KMS-11 (cell line): ENCODE measurements around the gene AP4B1.
"Not testable (repeated sequence)": the region's sequence is repeated elsewhere in the genome, so short reads cannot be mapped to it uniquely, and the experiment has no call there.

Source experiments
- H2AFZ ChIP-seq: fragments of 200-600 bp; sonication (generic); 2 replicates; pipeline ENCODE4 v1.6.1; 2016; ENCODE audit warnings: antibody characterized with exemption, mixed run types, low read depth
- H3K27ac ChIP-seq: fragments of 200-600 bp; sonication (generic); 2 replicates; pipeline ENCODE4 v1.6.1; 2016; ENCODE audit warnings: mild to moderate bottlenecking, mixed run types
- H3K27me3 ChIP-seq: fragments of 200-600 bp; sonication (generic); 2 replicates; pipeline ENCODE4 v1.6.1; 2017; ENCODE audit warnings: mild to moderate bottlenecking, low read depth, mixed run types, moderate library complexity; ENCODE audit not compliant: insufficient read depth
- H3K36me3 ChIP-seq: fragments of 200-600 bp; sonication (generic); 2 replicates; pipeline ENCODE4 v1.6.1; 2017; ENCODE audit warnings: mild to moderate bottlenecking, mixed run types; ENCODE audit not compliant: insufficient read depth
- H3K4me1 ChIP-seq: fragments of 200-600 bp; sonication (generic); 2 replicates; pipeline ENCODE4 v1.6.1; 2016; ENCODE audit warnings: mild to moderate bottlenecking, low read depth, mixed run types; ENCODE audit not compliant: poor library complexity, severe bottlenecking
- H3K4me2 ChIP-seq: fragments of 200-600 bp; sonication (generic); 2 replicates; pipeline ENCODE4 v1.7.0; 2016; ENCODE audit warnings: mild to moderate bottlenecking, mixed run types
- H3K4me3 ChIP-seq: fragments of 200-600 bp; sonication (generic); IDR thresholded peaks from 2 replicates; pipeline ENCODE4 v1.6.1; 2017; ENCODE audit warnings: low read depth, low read length, mixed read lengths; ENCODE audit not compliant: insufficient read depth
- H3K79me2 ChIP-seq: fragments of 200-600 bp; sonication (generic); 2 replicates; pipeline ENCODE4 v1.6.1; 2016; ENCODE audit warnings: low read depth, mixed run types; ENCODE audit not compliant: insufficient read depth
- H3K9ac ChIP-seq: fragments of 200-600 bp; sonication (generic); 2 replicates; pipeline ENCODE4 v1.6.1; 2016; ENCODE audit warnings: mild to moderate bottlenecking, mixed run types
- H4K20me1 ChIP-seq: fragments of 200-600 bp; sonication (generic); 2 replicates; pipeline ENCODE4 v1.6.1; 2016; ENCODE audit warnings: mild to moderate bottlenecking, mixed run types; ENCODE audit not compliant: insufficient read depth
- TF ChIP-seq, protein P1 (sequence below): fragments of 200-600 bp; sonication (generic); conservative IDR thresholded peaks from 2 replicates; pipeline ENCODE4 v1.6.1; 2017; ENCODE audit warnings: low read depth, mild to moderate bottlenecking, antibody characterized with exemption, low read length, moderate library complexity, mixed read lengths

Gene AP4B1

DNA sequence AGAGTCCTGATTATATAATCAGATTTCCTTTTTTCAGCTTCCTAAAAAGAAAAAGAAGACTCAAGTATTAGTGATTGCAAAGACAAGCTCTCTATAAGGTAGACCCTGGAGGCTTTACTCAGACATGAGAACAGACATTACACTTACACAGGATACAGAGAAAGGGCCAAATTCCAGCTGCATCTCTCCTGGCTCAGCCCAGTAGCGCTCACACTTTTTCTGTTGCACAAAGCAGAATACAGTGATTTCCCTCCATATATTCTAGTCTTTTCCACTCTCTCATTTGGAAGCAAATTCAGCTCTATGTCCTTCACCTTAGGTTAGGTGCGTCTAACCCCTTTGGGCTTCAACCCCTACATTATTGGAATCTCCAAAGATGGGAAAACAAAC is 48.2 kb downstream of the AP4B1 start:
- Histone ChIP-seq H3K4me3 (no peak overlapping the region), H3K4me2 (no peak overlapping the region), H4K20me1 (no peaks in the 10 kb centered on the region), H3K4me1 (peaks cover 29% of the 10 kb centered on the region), H3K9ac (no peak overlapping the region), H3K27me3 (no peaks in the 10 kb centered on the region), H2AFZ (no peak overlapping the region), H3K79me2 (no peaks in the 10 kb centered on the region), H3K36me3 (no peaks in the 10 kb centered on the region), H3K27ac (no peak overlapping the region)
- TF ChIP-seq, protein P1, sequence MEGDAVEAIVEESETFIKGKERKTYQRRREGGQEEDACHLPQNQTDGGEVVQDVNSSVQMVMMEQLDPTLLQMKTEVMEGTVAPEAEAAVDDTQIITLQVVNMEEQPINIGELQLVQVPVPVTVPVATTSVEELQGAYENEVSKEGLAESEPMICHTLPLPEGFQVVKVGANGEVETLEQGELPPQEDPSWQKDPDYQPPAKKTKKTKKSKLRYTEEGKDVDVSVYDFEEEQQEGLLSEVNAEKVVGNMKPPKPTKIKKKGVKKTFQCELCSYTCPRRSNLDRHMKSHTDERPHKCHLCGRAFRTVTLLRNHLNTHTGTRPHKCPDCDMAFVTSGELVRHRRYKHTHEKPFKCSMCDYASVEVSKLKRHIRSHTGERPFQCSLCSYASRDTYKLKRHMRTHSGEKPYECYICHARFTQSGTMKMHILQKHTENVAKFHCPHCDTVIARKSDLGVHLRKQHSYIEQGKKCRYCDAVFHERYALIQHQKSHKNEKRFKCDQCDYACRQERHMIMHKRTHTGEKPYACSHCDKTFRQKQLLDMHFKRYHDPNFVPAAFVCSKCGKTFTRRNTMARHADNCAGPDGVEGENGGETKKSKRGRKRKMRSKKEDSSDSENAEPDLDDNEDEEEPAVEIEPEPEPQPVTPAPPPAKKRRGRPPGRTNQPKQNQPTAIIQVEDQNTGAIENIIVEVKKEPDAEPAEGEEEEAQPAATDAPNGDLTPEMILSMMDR, result no peak

DNA sequence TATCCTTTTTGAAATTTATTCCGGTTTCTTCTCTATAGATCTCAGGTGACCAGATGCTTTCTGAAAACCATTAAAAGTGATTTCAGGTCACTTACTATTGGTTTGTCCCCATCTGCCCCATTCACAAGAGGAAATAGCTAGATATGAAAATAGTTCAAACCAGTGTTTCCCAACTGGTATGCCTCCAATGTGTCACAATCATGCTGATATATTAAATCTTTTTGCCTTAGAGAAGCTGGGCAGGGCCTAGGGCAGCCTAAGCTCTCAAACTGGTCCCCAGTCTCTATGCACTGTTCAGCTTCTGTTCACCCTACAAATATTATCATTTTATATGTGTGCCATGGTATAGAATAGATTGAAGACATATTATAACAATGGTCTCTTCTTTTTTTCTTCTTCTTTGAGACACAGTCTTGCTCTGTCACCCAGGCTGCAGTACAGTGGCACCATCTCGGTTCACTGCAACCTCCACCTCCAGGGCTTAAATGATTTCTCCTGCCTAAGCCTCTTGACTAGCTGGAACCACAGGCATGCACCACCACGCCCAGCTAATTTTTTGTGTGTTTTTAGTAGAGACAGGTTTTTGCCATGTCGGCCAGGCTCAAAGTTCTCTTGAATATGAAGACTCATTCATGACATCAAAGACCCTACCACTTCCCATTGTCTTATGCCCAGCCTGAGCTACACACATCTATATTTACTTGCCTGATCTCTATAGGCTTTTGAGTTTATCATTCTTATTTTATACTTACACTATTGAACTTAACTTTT is 48.8 kb downstream of the AP4B1 start:
- no peaks in the 10 kb centered on the region for H3K27me3 ChIP-seq
- no peak overlapping the region for H3K4me3 ChIP-seq
- no peaks in the 10 kb centered on the region for H3K36me3 ChIP-seq
- no peak overlapping the region for H2AFZ ChIP-seq
- H3K4me1 ChIP-seq, result peaks cover 23% of the 10 kb centered on the region
- H3K9ac ChIP-seq, result no peak overlapping the region
- TF ChIP-seq, protein P1, result no peak
- H3K4me2 ChIP-seq, result no peak overlapping the region
- H3K79me2 ChIP-seq, result no peaks in the 10 kb centered on the region
- H3K27ac ChIP-seq, result no peak overlapping the region
- H4K20me1 ChIP-seq, result no peaks in the 10 kb centered on the region

DNA sequence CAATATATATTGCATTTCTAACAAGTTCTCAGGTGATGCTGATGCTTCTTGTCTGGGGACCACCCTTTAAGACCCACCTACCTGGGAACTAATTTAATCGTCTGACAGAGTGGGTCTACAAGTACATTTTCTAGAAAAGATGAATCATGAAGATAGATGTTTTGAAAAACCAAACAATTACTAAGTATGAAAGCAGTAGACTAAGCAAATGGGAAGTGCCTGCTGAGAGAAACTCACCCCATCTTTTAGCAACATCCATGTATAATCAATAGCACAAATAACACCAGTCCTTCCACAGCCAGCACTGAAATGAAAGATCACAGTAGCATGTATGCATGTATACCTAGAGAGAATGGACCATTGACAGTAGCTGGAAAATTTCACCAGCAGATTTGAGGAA is 50.4 kb downstream of the AP4B1 start:
- no peak overlapping the region for H2AFZ ChIP-seq
- H3K79me2 ChIP-seq, result no peaks in the 10 kb centered on the region
- no peaks in the 10 kb centered on the region for H3K36me3 ChIP-seq
- H3K4me3 ChIP-seq, result no peak overlapping the region
- no peak overlapping the region for H3K27ac ChIP-seq
- H3K4me2 ChIP-seq, result no peak overlapping the region
- no peaks in the 10 kb centered on the region for H4K20me1 ChIP-seq
- H3K9ac ChIP-seq, result no peak overlapping the region
- peaks cover 7% of the 10 kb centered on the region for H3K4me1 ChIP-seq
- no peaks in the 10 kb centered on the region for H3K27me3 ChIP-seq
- TF ChIP-seq, protein P1, result no peak

DNA sequence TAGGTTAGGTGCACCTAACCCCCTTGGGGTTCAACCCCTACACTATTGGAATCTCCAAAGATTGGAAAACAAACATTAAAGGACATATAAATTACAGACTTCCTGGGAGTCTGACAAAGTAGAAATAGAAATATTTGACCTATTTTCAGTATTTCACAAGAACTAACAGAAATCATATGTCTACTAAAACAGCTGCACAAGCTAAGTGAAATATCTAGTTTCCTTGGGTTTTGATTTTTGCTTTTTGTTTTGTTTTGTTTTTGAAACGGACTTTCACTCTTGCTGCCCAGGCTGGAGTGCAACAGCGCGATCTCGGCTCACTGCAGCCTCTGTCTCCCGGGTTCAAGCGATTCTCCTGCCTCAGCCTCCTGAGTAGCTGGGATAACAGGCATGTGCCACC is 51.9 kb downstream of the AP4B1 start:
- not testable (repeated sequence) for H3K27me3 ChIP-seq, H3K9ac ChIP-seq, H3K4me1 ChIP-seq, H4K20me1 ChIP-seq, H3K79me2 ChIP-seq, H3K36me3 ChIP-seq, H3K27ac ChIP-seq, H3K4me3 ChIP-seq, H2AFZ ChIP-seq, H3K4me2 ChIP-seq

DNA sequence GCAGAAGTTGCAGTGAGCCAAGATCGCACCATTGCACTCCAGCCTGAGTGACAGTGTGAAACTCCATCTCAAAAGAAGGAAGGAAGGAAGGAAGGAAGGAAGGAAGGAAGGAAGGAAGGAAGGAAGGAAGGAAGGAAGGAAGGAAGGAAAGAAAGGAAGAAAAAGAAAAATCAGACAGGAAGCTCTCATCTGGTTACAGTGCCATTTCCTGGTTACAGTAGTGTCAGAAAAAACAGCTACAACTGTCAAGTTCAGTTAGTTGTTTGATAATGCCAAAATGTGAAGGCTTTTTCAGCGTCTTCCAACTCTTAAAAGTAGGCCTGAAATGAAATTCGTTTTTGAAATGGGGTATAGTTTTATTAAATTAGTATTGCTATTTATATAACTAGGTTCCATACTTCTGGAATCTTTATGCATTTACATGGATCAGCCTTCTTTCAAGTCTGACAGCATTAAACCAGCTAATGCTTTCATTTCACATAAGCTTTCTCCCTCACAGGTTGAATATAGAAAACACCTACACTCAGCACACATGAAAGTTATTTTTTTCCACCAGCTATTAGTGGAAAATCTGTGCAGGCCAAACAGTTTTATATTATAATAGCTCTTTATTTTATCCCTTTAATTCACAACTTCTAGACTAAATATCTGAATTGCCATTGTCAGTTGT is 54.3 kb downstream of the AP4B1 start:
- Histone ChIP-seq H3K27me3 (no peaks in the 10 kb centered on the region), H3K27ac (no peak overlapping the region), H3K4me2 (no peak overlapping the region), H3K4me1 (no peaks in the 10 kb centered on the region), H2AFZ (no peak overlapping the region), H3K9ac (no peak overlapping the region), H3K36me3 (no peaks in the 10 kb centered on the region), H3K4me3 (no peak overlapping the region), H4K20me1 (no peaks in the 10 kb centered on the region), H3K79me2 (no peaks in the 10 kb centered on the region)
- TF ChIP-seq, protein P1, result no peak
